HL-60 (cell line): ENCODE measurements around the gene NUDT15.

Experiments
- DNase-seq, 2 experiments: peaks; one replicate each; pipeline ENCODE4 v3.0.0-alpha.2; 2010 to 2020; ENCODE audit warnings: low read depth in 1 of 2, low spot score in 1 of 2
- H3K27ac ChIP-seq: fragments of 250-450 bp; sonication (Bioruptor Pico); replicated peaks from 2 replicates; pipeline ENCODE4 v1.5.1; 2020; ENCODE audit warnings: mild to moderate bottlenecking, moderate library complexity
- H3K27me3 ChIP-seq: fragments of 250-450 bp; sonication (Bioruptor Pico); 2 replicates; pipeline ENCODE4 v1.5.1; 2021; ENCODE audit warnings: mild to moderate bottlenecking, moderate library complexity; ENCODE audit not compliant: insufficient read depth, poor library complexity, severe bottlenecking
- H3K4me3 ChIP-seq: replicated peaks from 2 replicates; pipeline ENCODE4 v1.5.1; 2011; ENCODE audit warnings: mild to moderate bottlenecking, control low read depth, low read length; ENCODE audit not compliant: insufficient read depth
- GABPA ChIP-seq: IDR thresholded peaks from 2 replicates; pipeline ENCODE4 v1.6.1; 2012; ENCODE audit warnings: low read depth
- POLR2AphosphoS5 ChIP-seq: IDR thresholded peaks from 2 replicates; pipeline ENCODE4 v1.6.1; 2012; ENCODE audit warnings: low read depth
- SPI1 ChIP-seq: IDR thresholded peaks from 2 replicates; pipeline ENCODE4 v1.6.1; 2012; ENCODE audit warnings: low read depth, mild to moderate bottlenecking, borderline replicate concordance
- TF ChIP-seq, protein P1 (sequence below): IDR thresholded peaks from one replicate; pipeline ENCODE4 v1.5.1; 2011; ENCODE audit warnings: low read length, control low read depth, inconsistent platforms; ENCODE audit not compliant: insufficient read depth
- TF ChIP-seq, protein P2 (sequence below): IDR thresholded peaks from 2 replicates; pipeline ENCODE4 v1.6.1; 2012; ENCODE audit warnings: low read depth; ENCODE audit not compliant: insufficient replicate concordance

Gene NUDT15

DNA sequence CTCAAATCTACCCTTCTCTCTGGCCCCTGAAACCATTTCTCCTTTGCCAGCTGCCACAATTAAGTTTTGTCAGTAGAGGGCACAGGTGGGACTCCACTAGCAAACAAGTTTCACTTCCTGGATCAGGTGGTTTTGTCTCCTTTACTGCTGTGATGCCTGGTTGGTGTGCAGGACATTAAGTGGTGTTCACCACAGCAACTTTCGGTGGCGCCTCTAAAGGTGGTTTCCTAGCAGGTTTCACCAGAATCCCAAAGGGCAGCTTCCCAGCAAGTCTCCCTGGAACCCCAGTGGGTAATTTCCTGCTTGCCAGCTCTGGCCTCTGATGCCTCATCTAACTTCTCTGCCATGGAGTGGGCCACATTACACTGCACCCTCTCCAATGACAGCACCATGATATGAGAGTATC is 40.7 kb downstream of the NUDT15 start:
- H3K4me3 ChIP-seq: no peak overlapping the region
- peak in 1 of 2 experiments; percentile 31 for DNase-seq
- TF ChIP-seq SPI1 (no peak), GABPA (no peak)
- TF ChIP-seq, protein P1, sequence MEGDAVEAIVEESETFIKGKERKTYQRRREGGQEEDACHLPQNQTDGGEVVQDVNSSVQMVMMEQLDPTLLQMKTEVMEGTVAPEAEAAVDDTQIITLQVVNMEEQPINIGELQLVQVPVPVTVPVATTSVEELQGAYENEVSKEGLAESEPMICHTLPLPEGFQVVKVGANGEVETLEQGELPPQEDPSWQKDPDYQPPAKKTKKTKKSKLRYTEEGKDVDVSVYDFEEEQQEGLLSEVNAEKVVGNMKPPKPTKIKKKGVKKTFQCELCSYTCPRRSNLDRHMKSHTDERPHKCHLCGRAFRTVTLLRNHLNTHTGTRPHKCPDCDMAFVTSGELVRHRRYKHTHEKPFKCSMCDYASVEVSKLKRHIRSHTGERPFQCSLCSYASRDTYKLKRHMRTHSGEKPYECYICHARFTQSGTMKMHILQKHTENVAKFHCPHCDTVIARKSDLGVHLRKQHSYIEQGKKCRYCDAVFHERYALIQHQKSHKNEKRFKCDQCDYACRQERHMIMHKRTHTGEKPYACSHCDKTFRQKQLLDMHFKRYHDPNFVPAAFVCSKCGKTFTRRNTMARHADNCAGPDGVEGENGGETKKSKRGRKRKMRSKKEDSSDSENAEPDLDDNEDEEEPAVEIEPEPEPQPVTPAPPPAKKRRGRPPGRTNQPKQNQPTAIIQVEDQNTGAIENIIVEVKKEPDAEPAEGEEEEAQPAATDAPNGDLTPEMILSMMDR: peak; percentile 15
- no peak overlapping the region for H3K27ac ChIP-seq
- no peaks in the 10 kb centered on the region for H3K27me3 ChIP-seq

DNA sequence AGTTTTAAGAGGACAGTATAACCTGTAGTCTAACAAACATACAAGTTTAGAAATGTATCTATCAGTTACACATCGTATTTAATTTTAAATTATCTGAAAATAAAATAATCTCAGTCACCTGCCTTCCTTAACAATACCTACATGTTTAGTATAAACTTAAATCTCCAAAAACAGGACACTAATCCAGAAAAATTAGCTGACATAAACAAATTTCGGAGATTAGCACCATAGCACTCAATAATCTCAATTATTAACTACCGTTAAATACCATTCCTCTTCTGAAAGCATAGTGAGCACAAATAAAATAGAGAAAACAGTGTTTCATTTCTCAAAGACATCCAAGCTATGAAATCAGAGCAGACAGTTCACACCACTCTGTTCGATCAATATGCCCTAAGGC is 44.2 kb downstream of the NUDT15 start:
- H3K4me3 ChIP-seq: no peak overlapping the region
- H3K27me3 ChIP-seq: no peaks in the 10 kb centered on the region
- TF ChIP-seq POLR2AphosphoS5: no peak
- TF ChIP-seq SPI1: no peak
- TF ChIP-seq, protein P2, sequence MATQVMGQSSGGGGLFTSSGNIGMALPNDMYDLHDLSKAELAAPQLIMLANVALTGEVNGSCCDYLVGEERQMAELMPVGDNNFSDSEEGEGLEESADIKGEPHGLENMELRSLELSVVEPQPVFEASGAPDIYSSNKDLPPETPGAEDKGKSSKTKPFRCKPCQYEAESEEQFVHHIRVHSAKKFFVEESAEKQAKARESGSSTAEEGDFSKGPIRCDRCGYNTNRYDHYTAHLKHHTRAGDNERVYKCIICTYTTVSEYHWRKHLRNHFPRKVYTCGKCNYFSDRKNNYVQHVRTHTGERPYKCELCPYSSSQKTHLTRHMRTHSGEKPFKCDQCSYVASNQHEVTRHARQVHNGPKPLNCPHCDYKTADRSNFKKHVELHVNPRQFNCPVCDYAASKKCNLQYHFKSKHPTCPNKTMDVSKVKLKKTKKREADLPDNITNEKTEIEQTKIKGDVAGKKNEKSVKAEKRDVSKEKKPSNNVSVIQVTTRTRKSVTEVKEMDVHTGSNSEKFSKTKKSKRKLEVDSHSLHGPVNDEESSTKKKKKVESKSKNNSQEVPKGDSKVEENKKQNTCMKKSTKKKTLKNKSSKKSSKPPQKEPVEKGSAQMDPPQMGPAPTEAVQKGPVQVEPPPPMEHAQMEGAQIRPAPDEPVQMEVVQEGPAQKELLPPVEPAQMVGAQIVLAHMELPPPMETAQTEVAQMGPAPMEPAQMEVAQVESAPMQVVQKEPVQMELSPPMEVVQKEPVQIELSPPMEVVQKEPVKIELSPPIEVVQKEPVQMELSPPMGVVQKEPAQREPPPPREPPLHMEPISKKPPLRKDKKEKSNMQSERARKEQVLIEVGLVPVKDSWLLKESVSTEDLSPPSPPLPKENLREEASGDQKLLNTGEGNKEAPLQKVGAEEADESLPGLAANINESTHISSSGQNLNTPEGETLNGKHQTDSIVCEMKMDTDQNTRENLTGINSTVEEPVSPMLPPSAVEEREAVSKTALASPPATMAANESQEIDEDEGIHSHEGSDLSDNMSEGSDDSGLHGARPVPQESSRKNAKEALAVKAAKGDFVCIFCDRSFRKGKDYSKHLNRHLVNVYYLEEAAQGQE: no peak
- TF ChIP-seq, protein P1: no peak
- no peak for TF ChIP-seq GABPA
- DNase-seq: no peak
- H3K27ac ChIP-seq: no peak overlapping the region

DNA sequence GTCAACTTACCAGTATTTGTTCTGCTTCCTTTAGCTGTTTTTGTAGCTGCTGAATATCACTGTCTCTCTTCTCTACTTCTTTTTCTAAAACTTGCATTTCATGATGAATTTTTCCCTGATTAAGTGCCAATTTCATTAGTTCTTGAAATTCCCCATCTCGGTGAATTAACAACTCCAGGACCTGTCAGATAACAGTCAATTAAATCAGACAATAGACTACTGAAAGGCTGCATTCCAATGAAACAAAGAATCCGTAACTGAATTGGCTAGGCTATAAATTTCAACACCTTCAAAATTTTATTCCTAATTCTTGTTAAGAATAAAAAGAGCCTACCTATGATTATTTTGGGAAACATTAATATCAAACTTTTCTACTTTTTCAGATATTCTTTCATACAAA is 48.7 kb downstream of the NUDT15 start:
- Histone ChIP-seq H3K27ac (no peak overlapping the region), H3K27me3 (no peaks in the 10 kb centered on the region), H3K4me3 (no peak overlapping the region)
- TF ChIP-seq POLR2AphosphoS5 (no peak), SPI1 (no peak)
- TF ChIP-seq, protein P1: no peak
- DNase-seq: no peak

DNA sequence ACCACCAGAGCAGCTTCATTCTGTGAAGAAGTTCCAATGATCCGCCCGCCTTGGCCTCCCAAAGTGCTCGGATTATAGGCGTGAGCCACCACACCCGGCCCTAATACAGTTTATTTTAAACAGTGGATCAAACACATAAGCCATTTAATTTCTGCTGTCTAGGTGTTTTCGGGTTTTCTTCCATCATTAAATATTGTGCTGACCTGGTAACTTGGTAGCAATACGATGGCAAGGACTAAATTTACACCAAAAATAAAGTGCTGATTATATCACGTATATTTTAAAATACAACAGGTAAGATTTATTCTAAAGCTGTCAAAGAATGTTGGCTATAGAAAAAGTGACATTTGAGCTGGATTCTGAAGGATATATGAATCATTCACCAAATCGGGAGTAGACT is 56.1 kb downstream of the NUDT15 start:
- peak overlapping the region; percentile 95 for H3K4me3 ChIP-seq
- H3K27me3 ChIP-seq: no peaks in the 10 kb centered on the region
- TF ChIP-seq, protein P1: no peak
- TF ChIP-seq, protein P2: no peak
- TF ChIP-seq POLR2AphosphoS5 (no peak), GABPA (no peak), SPI1 (no peak)
- DNase-seq: no peak
- H3K27ac ChIP-seq: peak overlapping the region; percentile 93
